Astrocyte of the hippocampus (primary cell): ENCODE results near the gene SMCP.

Experiments
- DNase-seq: peaks from one replicate; pipeline ENCODE4 v3.0.0; 2011; ENCODE audit warnings: low read depth, low spot score

SMCP gene

GRCh38 chr1:152886758-152887409 is 8.8 kb downstream of the SMCP start:
- no peak for DNase-seq

- DNase-seq, result no peak
These were observed 10.0 kb downstream of the SMCP start for GRCh38 chr1:152888126-152888525.

GRCh38 chr1:152899027-152899426 is 20.9 kb downstream of the SMCP start:
- DNase-seq, result no peak

GRCh38 chr1:152899883-152900282 is 21.8 kb downstream of the SMCP start:
- no peak for DNase-seq

- no peak for DNase-seq
These were observed 23.5 kb downstream of the SMCP start for GRCh38 chr1:152901631-152902030.

GRCh38 chr1:152902636-152903035 is 24.5 kb downstream of the SMCP start:
- DNase-seq, result no peak

GRCh38 chr1:152904688-152905440 is 26.7 kb downstream of the SMCP start:
- DNase-seq, result no peak

GRCh38 chr1:152906023-152906565 is 28.0 kb downstream of the SMCP start:
- DNase-seq, result peak; percentile 47

- peak; percentile 23 for DNase-seq
These were observed 29.8 kb downstream of the SMCP start, which contains the start of gene IVL for GRCh38 chr1:152907686-152908601. IVL (plus strand) TSS chr1:152908546; CDS start chr1:152909798, 1,252 bp downstream.

GRCh38 chr1:152909206-152909605 is 31.1 kb downstream of the SMCP start:
- DNase-seq, result no peak

- no peak for DNase-seq
These were observed 34.3 kb downstream of the SMCP start for GRCh38 chr1:152912471-152912870.

- DNase-seq, result no peak
These were observed 34.8 kb downstream of the SMCP start for GRCh38 chr1:152912900-152913299.

- DNase-seq, result peak; percentile 29
These were observed 39.7 kb downstream of the SMCP start for GRCh38 chr1:152917794-152918193.

- no peak for DNase-seq
These were observed 40.9 kb downstream of the SMCP start for GRCh38 chr1:152919071-152919470.

GRCh38 chr1:152924191-152924590 is 46.1 kb downstream of the SMCP start:
- DNase-seq, result no peak

GRCh38 chr1:152926091-152926490 is 48.0 kb downstream of the SMCP start:
- peak; percentile 7 for DNase-seq

- no peak for DNase-seq
These were observed 50.5 kb downstream of the SMCP start for GRCh38 chr1:152928671-152929070.

GRCh38 chr1:152932170-152932811 is 54.2 kb downstream of the SMCP start:
- DNase-seq, result no peak

GRCh38 chr1:152933196-152933595 is 55.1 kb downstream of the SMCP start:
- no peak for DNase-seq
